Measurements from ENCODE around the gene JDP2.

JDP2 gene

DNA sequence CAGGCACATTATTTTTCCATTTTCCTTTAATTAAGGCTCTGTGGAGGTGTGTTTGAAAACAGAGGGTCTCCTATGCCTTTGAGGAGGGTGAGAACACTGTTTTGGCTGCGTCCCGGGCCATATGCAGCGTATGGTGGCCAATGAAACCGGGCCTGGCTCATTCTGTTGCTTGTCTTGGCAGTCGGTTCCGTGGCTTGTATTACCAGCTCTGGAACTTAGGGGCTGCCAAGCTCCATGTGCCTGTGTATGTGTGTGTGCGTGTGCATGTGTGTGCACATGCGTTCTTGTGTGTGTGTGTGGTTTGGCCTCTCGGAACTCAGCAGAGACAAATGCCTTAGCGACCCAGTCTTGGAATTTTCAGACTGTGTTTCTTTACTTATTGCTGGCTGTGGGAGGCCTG is 2.7 kb downstream of the JDP2 start:
- Histone ChIP-seq H3K9me3 (ENCODE audit: control insufficient read depth, low read depth, low read length) (no peaks in the 10 kb centered on the region), H3K36me3 (ENCODE audit: control insufficient read depth, low read depth, low read length) (no peaks in the 10 kb centered on the region), H3K27ac (ENCODE audit: low read length) (no peak overlapping the region), H3K4me3 (ENCODE audit: low read length) (no peak overlapping the region), H3K9ac (ENCODE audit: low read length) (no peak overlapping the region), H3K27me3 (ENCODE audit: control insufficient read depth, insufficient read depth, low read length) (peaks cover 36% of the 10 kb centered on the region), H3K4me1 (ENCODE audit: control insufficient read depth, low read depth, low read length) (peaks cover 8% of the 10 kb centered on the region)

DNA sequence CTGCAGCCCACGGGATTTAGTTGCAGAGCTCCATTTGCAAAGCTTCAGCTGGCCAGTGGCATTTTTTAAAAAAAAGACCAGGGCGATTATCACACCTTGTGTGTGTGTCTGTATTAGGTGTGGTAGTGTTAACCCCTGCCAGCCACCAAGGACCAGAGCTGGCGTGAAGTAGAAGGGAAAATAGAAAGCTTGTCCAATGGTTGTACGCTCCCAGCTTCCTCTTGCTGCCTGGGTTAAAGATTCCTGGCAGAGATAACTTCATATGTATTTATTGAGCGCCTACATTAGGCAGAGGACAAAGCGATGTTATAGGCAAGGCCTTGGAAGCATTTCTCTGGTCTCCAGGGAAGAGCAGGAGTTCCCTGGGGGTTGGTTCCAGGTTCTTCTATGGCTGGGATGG is 3.2 kb downstream of the JDP2 start:
- peaks cover 31% of the 10 kb centered on the region for H3K27me3 ChIP-seq (ENCODE audit: control insufficient read depth, insufficient read depth, low read length)
- H3K4me1 ChIP-seq (ENCODE audit: control insufficient read depth, low read depth, low read length), result peaks cover 8% of the 10 kb centered on the region
- H3K36me3 ChIP-seq (ENCODE audit: control insufficient read depth, low read depth, low read length), result no peaks in the 10 kb centered on the region
- H3K4me3 ChIP-seq (ENCODE audit: low read length), result no peak overlapping the region
- H3K27ac ChIP-seq (ENCODE audit: low read length), result no peak overlapping the region
- H3K9ac ChIP-seq (ENCODE audit: low read length), result no peak overlapping the region
- no peaks in the 10 kb centered on the region for H3K9me3 ChIP-seq (ENCODE audit: control insufficient read depth, low read depth, low read length)

DNA sequence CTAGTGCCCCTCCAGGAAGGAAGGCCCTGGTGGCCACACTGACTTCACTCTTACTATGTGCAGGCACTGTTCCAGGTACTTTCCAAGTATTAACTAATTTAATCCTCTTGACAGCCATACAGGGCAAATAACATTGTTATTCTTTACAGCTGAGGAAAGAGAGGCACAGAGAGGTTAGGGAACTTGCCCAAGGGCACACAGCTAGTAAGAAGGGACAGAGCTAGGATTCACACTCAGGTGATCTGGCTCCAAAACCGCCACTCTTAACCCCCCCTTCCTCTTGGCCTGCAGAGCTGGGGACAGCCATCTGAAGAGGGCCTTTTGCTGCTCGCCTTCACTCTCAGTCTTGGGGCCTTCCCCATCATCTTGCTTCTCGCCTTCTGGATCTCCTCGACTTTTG is 4.0 kb downstream of the JDP2 start:
- Histone ChIP-seq H3K4me1 (ENCODE audit: control insufficient read depth, low read depth, low read length) (peaks cover 8% of the 10 kb centered on the region), H3K36me3 (ENCODE audit: control insufficient read depth, low read depth, low read length) (no peaks in the 10 kb centered on the region), H3K4me3 (ENCODE audit: low read length) (no peak overlapping the region), H3K27me3 (ENCODE audit: control insufficient read depth, insufficient read depth, low read length) (peaks cover 23% of the 10 kb centered on the region), H3K27ac (ENCODE audit: low read length) (no peak overlapping the region), H3K9ac (ENCODE audit: low read length) (no peak overlapping the region), H3K9me3 (ENCODE audit: control insufficient read depth, low read depth, low read length) (no peaks in the 10 kb centered on the region)

DNA sequence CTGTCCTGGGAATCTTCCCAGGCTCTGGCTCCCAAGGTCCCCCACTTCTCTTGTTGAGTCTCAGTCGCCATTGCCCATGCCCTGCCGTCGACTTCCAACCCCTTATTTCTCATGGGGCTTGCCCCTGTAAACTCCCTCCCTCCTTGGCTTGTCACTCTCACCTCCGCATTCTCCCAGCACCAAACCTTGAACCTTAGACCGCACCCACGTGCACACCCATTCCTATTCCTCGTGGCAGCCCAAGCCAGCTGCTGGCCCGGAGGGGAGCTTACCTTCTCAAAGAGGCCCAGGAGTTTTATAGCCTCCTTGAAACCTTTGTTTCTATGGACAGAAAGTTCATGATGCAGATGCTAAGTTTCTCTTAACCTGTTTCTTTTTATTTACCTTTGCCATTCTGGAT is 4.6 kb downstream of the JDP2 start:
- Histone ChIP-seq H3K9ac (ENCODE audit: low read length) (no peak overlapping the region), H3K36me3 (ENCODE audit: control insufficient read depth, low read depth, low read length) (no peaks in the 10 kb centered on the region), H3K9me3 (ENCODE audit: control insufficient read depth, low read depth, low read length) (no peaks in the 10 kb centered on the region), H3K27ac (ENCODE audit: low read length) (no peak overlapping the region), H3K4me3 (ENCODE audit: low read length) (no peak overlapping the region), H3K27me3 (ENCODE audit: control insufficient read depth, insufficient read depth, low read length) (peaks cover 17% of the 10 kb centered on the region), H3K4me1 (ENCODE audit: control insufficient read depth, low read depth, low read length) (peaks cover 5% of the 10 kb centered on the region)

DNA sequence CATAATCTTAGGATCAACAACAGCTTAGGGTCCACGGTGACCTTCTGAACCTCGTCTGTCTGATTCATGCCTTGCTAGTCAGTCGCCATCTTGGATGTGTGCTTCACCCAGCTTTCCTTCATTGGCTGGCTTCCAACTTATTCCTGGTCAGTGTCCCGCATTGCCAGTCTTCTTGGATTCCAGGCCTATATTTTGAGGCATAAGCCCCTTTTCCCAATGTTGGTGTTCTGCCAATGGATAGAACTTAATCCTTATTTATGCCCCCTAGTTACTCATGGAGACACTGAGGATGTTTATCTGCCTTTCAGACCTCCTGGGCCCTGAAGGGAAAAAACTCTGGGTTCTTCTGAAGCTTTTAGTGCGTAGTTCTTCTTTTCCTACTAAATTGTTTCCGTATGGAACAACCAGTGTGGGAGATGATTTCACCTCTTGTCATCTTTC is 5.8 kb downstream of the JDP2 start:
- H3K4me1 ChIP-seq (ENCODE audit: control insufficient read depth, low read depth, low read length), result peaks cover 12% of the 10 kb centered on the region
- no peak overlapping the region for H3K27ac ChIP-seq (ENCODE audit: low read length)
- no peaks in the 10 kb centered on the region for H3K9me3 ChIP-seq (ENCODE audit: control insufficient read depth, low read depth, low read length)
- H3K36me3 ChIP-seq (ENCODE audit: control insufficient read depth, low read depth, low read length), result no peaks in the 10 kb centered on the region
- H3K9ac ChIP-seq (ENCODE audit: low read length), result no peak overlapping the region
- no peak overlapping the region for H3K4me3 ChIP-seq (ENCODE audit: low read length)
- H3K27me3 ChIP-seq (ENCODE audit: control insufficient read depth, insufficient read depth, low read length), result peaks cover 11% of the 10 kb centered on the region

DNA sequence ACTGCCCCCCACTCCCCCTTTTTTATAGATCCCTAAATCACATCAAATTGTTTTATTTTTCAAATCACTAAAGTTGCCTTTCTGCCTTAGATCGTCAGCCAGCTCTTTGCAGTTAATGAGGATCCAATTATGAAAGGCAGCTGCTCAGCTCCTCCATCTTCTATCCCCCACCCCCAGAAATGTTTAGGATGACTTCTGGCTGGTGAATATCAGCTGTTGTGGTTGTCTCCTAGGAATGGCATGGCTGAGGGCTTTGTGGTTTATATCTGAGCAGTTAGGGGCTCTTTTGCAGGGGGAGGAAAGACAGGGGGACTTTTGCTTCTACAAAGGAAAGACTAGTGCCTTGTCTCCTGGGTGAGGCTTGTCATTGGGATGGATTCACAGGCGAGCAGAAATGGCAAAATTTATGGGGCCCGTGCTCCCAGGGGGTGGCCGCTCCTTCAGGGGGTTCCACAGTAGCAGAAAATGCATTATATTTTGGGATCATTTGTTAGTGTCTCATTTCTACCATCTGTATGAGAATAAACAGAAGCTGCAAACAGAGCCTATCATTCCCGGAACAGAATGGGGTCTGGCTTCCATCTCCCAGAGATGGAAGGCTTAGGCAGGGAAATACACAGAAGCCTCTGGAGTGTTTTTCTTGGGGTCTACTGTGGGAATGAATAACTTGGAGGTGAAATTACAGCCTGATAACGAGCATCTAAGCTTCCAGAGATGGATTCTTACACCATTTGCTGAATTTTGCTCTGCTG is 6.5 kb downstream of the JDP2 start:
- Histone ChIP-seq H3K36me3 (ENCODE audit: control insufficient read depth, low read depth, low read length) (no peaks in the 10 kb centered on the region), H3K27me3 (ENCODE audit: control insufficient read depth, insufficient read depth, low read length) (peaks cover 4% of the 10 kb centered on the region), H3K4me1 (ENCODE audit: control insufficient read depth, low read depth, low read length) (peaks cover 7% of the 10 kb centered on the region), H3K4me3 (ENCODE audit: low read length) (no peak overlapping the region), H3K9ac (ENCODE audit: low read length) (no peak overlapping the region), H3K9me3 (ENCODE audit: control insufficient read depth, low read depth, low read length) (no peaks in the 10 kb centered on the region), H3K27ac (ENCODE audit: low read length) (no peak overlapping the region)

DNA sequence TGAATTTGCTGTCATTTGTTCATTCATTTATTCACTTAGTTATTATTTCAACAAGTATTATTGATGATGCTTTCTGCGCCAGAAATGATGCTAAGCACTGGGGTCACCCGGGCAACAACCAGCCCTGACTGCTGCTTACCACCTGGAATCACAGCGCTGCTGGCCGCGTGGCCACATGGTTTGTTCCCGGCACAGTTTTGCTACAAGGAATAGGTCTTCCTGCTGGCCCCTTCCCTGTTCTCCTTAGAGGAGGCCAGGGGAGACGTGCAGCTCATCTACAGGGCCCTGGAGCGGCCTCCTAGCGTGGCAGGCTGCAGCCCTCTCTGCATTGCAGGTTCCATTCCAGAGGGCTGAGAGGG is 7.0 kb downstream of the JDP2 start:
- Histone ChIP-seq H3K27me3 (ENCODE audit: control insufficient read depth, insufficient read depth, low read length) (no peaks in the 10 kb centered on the region), H3K4me3 (ENCODE audit: low read length) (no peak overlapping the region), H3K9me3 (ENCODE audit: control insufficient read depth, low read depth, low read length) (no peaks in the 10 kb centered on the region), H3K9ac (ENCODE audit: low read length) (no peak overlapping the region), H3K4me1 (ENCODE audit: control insufficient read depth, low read depth, low read length) (peaks cover 7% of the 10 kb centered on the region), H3K36me3 (ENCODE audit: control insufficient read depth, low read depth, low read length) (no peaks in the 10 kb centered on the region), H3K27ac (ENCODE audit: low read length) (no peak overlapping the region)

DNA sequence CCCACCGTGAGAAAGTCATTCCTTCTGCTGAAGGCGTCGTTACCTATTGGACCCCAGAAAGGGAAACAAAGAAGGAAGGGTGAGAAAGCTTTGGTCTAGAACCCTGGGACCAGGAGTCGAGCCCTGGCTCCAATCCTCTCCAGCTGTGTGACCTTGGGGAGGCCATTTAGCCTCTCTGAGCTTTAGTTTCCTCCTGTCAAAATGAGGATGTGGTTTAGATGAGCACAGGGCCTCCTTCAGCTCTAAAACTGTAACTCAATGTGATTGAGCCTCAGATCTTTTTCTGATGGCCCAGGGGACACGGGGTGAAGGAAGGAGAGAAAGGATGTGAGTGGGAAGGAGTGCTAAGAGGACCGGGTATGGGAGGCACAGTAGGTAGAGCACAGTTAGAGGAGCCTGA is 7.7 kb downstream of the JDP2 start:
- H3K9me3 ChIP-seq (ENCODE audit: control insufficient read depth, low read depth, low read length), result no peaks in the 10 kb centered on the region
- no peak overlapping the region for H3K27ac ChIP-seq (ENCODE audit: low read length)
- no peak overlapping the region for H3K9ac ChIP-seq (ENCODE audit: low read length)
- H3K4me3 ChIP-seq (ENCODE audit: low read length), result no peak overlapping the region
- H3K36me3 ChIP-seq (ENCODE audit: control insufficient read depth, low read depth, low read length), result no peaks in the 10 kb centered on the region
- H3K4me1 ChIP-seq (ENCODE audit: control insufficient read depth, low read depth, low read length), result peaks cover 7% of the 10 kb centered on the region
- H3K27me3 ChIP-seq (ENCODE audit: control insufficient read depth, insufficient read depth, low read length), result no peaks in the 10 kb centered on the region

DNA sequence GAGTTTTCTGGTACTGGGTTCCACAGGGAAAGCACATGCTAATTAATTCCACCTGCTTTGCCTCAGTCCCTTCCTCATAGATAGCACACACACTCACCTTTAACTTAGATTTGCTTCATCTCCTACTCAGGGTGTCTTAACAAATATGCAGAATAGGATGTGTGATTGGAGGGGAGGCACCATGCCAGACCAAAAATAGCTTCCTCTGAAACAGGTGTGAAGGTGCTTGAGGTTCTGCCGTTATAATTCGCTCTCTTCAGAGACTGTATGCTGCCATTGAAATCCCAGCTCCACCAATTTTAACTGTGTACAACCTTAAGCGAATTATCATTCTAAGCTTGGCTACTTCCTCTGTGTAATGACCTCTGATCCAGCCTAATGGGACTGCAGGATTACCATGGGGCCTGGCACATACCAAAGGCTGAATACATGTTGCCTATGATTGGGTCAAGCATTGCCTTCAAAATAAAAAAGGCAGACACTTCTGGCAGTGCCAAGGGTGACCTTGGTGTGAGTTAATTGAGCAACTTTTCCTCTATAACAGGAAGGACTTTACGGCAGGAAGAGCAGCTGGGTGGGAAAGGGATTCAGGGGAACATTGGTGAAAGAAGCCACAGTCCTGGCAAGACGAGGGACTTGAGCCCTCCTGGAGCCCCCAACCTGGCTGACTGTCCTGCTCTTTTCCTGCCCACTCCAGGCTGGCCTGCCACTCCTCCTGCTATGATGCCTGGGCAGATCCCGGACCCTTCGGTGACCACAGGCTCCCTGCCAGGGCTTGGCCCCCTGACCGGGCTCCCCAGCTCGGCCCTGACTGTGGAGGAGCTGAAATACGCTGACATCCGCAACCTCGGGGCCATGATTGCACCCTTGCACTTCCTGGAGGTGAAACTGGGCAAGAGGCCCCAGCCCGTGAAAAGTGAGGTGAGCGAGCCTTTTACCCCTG is 9.7 kb downstream of the JDP2 start:
- Histone ChIP-seq H3K36me3 (ENCODE audit: control insufficient read depth, low read depth, low read length) (no peaks in the 10 kb centered on the region), H3K9me3 (ENCODE audit: control insufficient read depth, low read depth, low read length) (no peaks in the 10 kb centered on the region), H3K9ac (ENCODE audit: low read length) (no peak overlapping the region), H3K27me3 (ENCODE audit: control insufficient read depth, insufficient read depth, low read length) (no peaks in the 10 kb centered on the region), H3K4me3 (ENCODE audit: low read length) (no peak overlapping the region), H3K4me1 (ENCODE audit: control insufficient read depth, low read depth, low read length) (peaks cover 7% of the 10 kb centered on the region), H3K27ac (ENCODE audit: low read length) (no peak overlapping the region)

DNA sequence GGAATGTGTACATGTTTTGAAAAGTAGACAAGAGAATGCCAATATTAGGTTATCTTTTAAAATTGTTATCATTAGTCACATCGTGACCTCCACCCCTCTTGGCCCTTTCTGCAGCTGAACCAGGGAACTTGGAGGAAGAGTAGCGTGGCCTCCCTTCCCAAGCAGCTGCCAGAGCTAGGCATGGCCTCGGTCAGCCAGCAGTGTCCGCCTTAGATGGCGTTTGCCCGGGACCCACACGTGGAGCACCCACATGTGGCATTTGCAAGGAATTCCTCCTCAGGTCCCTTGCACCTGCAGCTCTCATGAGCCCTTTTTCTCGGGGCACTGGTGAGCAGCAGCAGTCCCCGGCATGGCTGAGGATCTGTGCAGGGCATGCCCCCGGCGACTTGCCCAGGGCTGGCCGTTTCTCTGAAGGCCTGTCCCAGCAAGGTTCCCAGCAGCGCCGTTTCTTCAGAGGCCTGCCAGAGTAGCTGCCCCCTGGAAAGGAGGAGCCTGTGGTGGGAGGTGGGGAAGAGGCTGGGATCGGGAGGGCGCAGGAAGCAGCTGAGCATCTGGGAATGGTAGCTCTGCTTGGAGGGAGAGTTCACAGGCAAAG is 10.8 kb downstream of the JDP2 start:
- Histone ChIP-seq H3K9ac (ENCODE audit: low read length) (no peak overlapping the region), H3K36me3 (ENCODE audit: control insufficient read depth, low read depth, low read length) (no peaks in the 10 kb centered on the region), H3K9me3 (ENCODE audit: control insufficient read depth, low read depth, low read length) (no peaks in the 10 kb centered on the region), H3K4me3 (ENCODE audit: low read length) (no peak overlapping the region), H3K27ac (ENCODE audit: low read length) (no peak overlapping the region), H3K27me3 (ENCODE audit: control insufficient read depth, insufficient read depth, low read length) (no peaks in the 10 kb centered on the region), H3K4me1 (ENCODE audit: control insufficient read depth, low read depth, low read length) (peaks cover 11% of the 10 kb centered on the region)

DNA sequence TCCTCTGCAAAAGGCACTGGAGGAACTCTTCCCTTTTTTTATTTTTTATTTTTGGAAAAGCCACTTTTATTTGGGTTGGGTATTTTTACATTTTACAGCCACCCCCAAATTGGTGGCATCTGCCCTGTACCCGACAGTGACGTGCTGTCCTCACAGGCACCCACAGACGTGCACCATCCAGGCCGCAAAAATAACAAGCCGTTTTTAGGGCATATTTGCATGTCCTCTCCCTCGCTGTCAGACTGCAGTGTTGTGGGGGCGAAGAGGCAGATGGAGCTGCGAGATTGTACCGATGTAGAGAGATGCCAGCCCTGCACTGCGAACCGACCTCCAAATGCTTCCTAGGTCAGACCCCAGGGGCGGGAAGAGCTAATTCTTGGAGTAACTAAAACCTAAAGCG is 12.2 kb downstream of the JDP2 start:
- Histone ChIP-seq H3K27me3 (ENCODE audit: control insufficient read depth, insufficient read depth, low read length) (no peaks in the 10 kb centered on the region), H3K27ac (ENCODE audit: low read length) (no peak overlapping the region), H3K9ac (ENCODE audit: low read length) (no peak overlapping the region), H3K36me3 (ENCODE audit: control insufficient read depth, low read depth, low read length) (no peaks in the 10 kb centered on the region), H3K4me1 (ENCODE audit: control insufficient read depth, low read depth, low read length) (peaks cover 13% of the 10 kb centered on the region), H3K4me3 (ENCODE audit: low read length) (no peak overlapping the region), H3K9me3 (ENCODE audit: control insufficient read depth, low read depth, low read length) (no peaks in the 10 kb centered on the region)
